Lung (tissue), 12 donors: ENCODE data around the gene LEAP2. TPM values are rescaled to one million over a fixed set of nuclear protein-coding genes. Genes with fewer than 3 reads are reported as not detected.

Source experiments
- ATAC-seq: fragments of 200-7000 bp; cut with Tn5 transposase; one replicate; pipeline ENCODE4 v1.9.1; 2020; ENCODE audit warnings: moderate number of reproducible peaks; ENCODE audit not compliant: insufficient read depth, low FRiP score
- DNase-seq, 3 donors: peaks; one replicate each; pipeline ENCODE4 v3.0.0-alpha.2; 2013 to 2017
- H3K27ac ChIP-seq, 2 donors: one replicate each; pipeline ENCODE4 v1.5.1; 2013; ENCODE audit warnings: mild to moderate bottlenecking in 2 of 2, moderate library complexity in 2 of 2, control low read depth in 1 of 2, inconsistent platforms in 1 of 2, low read depth in 1 of 2, low read length in 1 of 2
- H3K27me3 ChIP-seq, 3 donors: one replicate each; pipeline ENCODE4 v1.5.1; 2013; ENCODE audit warnings: low read length in 2 of 3; ENCODE audit not compliant: control insufficient read depth in 3 of 3, insufficient read depth in 3 of 3
- H3K36me3 ChIP-seq, 4 donors: one replicate each; pipeline ENCODE4 v1.5.1; 2013; ENCODE audit warnings: low read length in 4 of 4, mild to moderate bottlenecking in 1 of 4, moderate library complexity in 1 of 4; ENCODE audit not compliant: control insufficient read depth in 4 of 4, insufficient read depth in 4 of 4
- H3K4me1 ChIP-seq, 5 donors: one replicate each; pipeline ENCODE4 v1.5.1; 2013; ENCODE audit warnings: low read length in 5 of 5, mild to moderate bottlenecking in 2 of 5, moderate library complexity in 1 of 5; ENCODE audit not compliant: control insufficient read depth in 5 of 5, insufficient read depth in 5 of 5
- H3K4me3 ChIP-seq: one replicate; pipeline ENCODE4 v1.5.1; 2013; ENCODE audit warnings: mild to moderate bottlenecking, control low read depth, moderate library complexity
- H3K9ac ChIP-seq, 2 donors: one replicate each; pipeline ENCODE4 v1.5.1; 2013; ENCODE audit warnings: low read length in 2 of 2, control low read depth in 1 of 2; ENCODE audit not compliant: insufficient read depth in 1 of 2
- H3K9me3 ChIP-seq, 4 donors: one replicate each; pipeline ENCODE4 v1.5.1; 2013; ENCODE audit warnings: low read length in 3 of 4, mild to moderate bottlenecking in 1 of 4, moderate library complexity in 1 of 4; ENCODE audit not compliant: control insufficient read depth in 4 of 4, insufficient read depth in 3 of 4
- WGBS, 2 donors: extraction: QIAGEN DNeasy Blood & Tissue Kit; methylation state at CpG; one replicate each; pipeline ENCODE4 v1.1.7; 2013; 5-methylcytosine and 5-hydroxymethylcytosine counted together
- polyA plus RNA-seq, 2 donors: library from polyadenylated mRNA; stranded (reverse); fragments of 200-250 nt; gene quantifications; one replicate each; pipeline ENCODE4 v1.2.1, GENCODE V29; 2013
- total RNA-seq, 2 donors: library from RNA; depleted of rRNA in 1 of 2; stranded (reverse); fragments of >200 nt in 1 of 2; gene quantifications; one replicate each; pipeline ENCODE4 v1.2.1, GENCODE V29; 2014 to 2021
- TF ChIP-seq, protein P1 (sequence below): IDR thresholded peaks from 2 replicates; pipeline ENCODE4 v1.5.1; 2012; ENCODE audit warnings: mild to moderate bottlenecking; ENCODE audit errors: control extremely low read depth, extremely low read depth
- donor health status: control.
- donor health status: control.
- donor health status: Bipolar disorder and iron deficiency.
- donor health status: healthy.
- donor health status: DM: yes; HTN: yes; CAD: no.

Gene LEAP2
- total and polyA plus RNA-seq, 4 donors: 0.50 to 3.1 (median 1.3) TPM

DNA sequence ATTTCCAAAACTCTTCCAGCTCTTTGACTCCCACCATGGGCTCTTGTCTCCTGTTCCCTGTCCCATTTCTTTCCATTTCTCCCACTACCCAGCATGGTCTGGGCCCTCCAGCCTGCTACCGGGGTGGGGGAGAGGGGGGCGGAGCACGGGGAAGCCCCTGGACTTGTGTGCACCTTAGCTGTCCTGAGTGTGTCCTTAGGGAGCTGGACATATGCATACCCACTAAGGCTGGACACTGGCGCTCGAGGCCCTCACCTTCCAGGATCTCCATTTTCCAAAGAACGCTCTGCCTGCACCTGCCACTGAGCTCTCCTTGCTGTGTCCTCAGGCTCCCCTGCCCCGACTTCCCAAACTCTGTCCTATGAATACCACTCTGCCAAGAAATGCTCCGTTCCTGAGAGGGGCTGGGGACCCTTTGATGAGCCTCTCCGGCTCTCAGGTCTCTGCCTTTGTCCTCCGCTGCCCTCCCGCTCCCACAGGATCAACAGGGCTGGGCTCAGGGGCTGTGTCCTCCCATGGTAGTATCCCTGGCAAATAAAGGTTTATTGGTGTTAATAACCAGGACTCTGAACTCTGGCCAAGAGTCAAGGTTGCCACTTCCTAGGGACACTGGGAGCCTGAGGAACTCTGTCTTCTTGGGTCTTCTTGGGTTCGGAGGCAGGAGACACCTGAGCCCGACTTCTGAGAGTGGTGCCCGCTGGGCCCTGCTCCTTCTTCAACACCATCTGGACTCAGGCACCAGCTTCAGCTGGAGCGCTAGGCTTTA is 42.2 kb upstream of the LEAP2 start:
- ATAC-seq: no peak
- peak overlapping the region; percentile 69 for H3K4me3 ChIP-seq
- peaks cover 0 to 6% (median 3%) of the 10 kb centered on the region in 5 donors for H3K4me1 ChIP-seq
- H3K36me3 ChIP-seq: no peaks in the 10 kb centered on the region
- DNase-seq: no peak
- WGBS, 2 donors: 87 to 94% methylated on average over 15 of the region's 15 CpGs
- TF ChIP-seq, protein P1, sequence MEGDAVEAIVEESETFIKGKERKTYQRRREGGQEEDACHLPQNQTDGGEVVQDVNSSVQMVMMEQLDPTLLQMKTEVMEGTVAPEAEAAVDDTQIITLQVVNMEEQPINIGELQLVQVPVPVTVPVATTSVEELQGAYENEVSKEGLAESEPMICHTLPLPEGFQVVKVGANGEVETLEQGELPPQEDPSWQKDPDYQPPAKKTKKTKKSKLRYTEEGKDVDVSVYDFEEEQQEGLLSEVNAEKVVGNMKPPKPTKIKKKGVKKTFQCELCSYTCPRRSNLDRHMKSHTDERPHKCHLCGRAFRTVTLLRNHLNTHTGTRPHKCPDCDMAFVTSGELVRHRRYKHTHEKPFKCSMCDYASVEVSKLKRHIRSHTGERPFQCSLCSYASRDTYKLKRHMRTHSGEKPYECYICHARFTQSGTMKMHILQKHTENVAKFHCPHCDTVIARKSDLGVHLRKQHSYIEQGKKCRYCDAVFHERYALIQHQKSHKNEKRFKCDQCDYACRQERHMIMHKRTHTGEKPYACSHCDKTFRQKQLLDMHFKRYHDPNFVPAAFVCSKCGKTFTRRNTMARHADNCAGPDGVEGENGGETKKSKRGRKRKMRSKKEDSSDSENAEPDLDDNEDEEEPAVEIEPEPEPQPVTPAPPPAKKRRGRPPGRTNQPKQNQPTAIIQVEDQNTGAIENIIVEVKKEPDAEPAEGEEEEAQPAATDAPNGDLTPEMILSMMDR: no peak
- peak overlapping the region in 1 of 2 donors; percentile 91 for H3K27ac ChIP-seq
- H3K9ac ChIP-seq: no peak overlapping the region
- H3K27me3 ChIP-seq: peaks cover 0 to 13% (median 9%) of the 10 kb centered on the region in 3 donors
- peaks cover 0 to 2% (median 0%) of the 10 kb centered on the region in 4 donors for H3K9me3 ChIP-seq

DNA sequence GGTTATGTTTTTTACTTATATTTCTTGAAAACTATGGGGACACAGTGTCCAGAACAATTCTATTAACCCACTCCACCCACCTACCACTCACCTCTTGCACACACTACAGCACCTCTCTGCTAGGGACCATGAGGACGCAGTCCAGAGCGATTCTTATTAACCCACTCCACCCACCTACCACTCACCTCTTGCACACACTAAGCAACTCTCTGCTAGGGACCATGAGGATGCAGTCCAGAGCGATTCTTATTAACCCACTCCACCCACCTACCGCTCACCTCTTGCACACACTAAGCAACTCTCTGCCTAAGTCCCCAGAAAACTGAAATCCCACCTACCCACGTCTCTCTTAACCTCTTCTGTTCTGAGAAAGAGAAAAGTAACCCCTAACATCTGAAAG is 40.9 kb upstream of the LEAP2 start:
- TF ChIP-seq, protein P1: no peak

DNA sequence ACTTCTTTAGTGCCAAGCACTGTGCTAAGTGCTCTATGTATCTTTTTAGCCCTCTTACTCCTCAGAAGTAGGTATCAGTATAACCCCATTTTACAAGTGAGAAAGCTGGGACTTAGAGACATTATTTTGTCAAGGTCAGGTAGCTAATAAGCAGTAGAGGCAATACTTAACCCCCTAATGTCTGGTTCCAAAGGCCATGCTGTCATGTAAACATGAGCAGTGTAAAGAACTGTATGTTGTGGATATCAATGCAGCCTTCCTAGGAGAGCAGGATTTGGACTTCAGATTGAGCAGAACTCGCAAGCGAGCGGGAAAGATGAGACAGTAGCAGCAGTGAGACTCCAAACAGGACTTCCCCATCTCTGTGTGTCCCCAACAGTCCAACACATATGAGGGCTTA is 39.4 kb upstream of the LEAP2 start:
- Histone ChIP-seq H3K36me3 (no peaks in the 10 kb centered on the region), H3K4me1 (peaks cover 0 to 6% (median 0%) of the 10 kb centered on the region in 5 donors), H3K9me3 (peaks cover 0 to 2% (median 0%) of the 10 kb centered on the region in 4 donors), H3K4me3 (no peak overlapping the region), H3K9ac (no peak overlapping the region), H3K27me3 (peaks cover 0 to 7% (median 5%) of the 10 kb centered on the region in 3 donors), H3K27ac (no peak overlapping the region)
- ATAC-seq (no peak), DNase-seq (no peak)
- TF ChIP-seq, protein P1: no peak
- WGBS, 2 donors: 96 to 97% methylated on average over 3 of the region's 3 CpGs

More for the DNA sequence above, 40.9 kb upstream of the LEAP2 start:
- DNase-seq: no peak
- H3K36me3 ChIP-seq: no peaks in the 10 kb centered on the region
- 93 to 96% methylated on average over 5 of the region's 5 CpGs for WGBS, 2 donors
- ATAC-seq: no peak
- H3K27ac ChIP-seq: no peak overlapping the region
- peaks cover 0 to 10% (median 8%) of the 10 kb centered on the region in 3 donors for H3K27me3 ChIP-seq
- peaks cover 0 to 2% (median 0%) of the 10 kb centered on the region in 4 donors for H3K9me3 ChIP-seq
- H3K9ac ChIP-seq: no peak overlapping the region
- no peak overlapping the region for H3K4me3 ChIP-seq
- H3K4me1 ChIP-seq: peaks cover 0 to 6% (median 0%) of the 10 kb centered on the region in 5 donors
